PFSK-1 (cell line): Measurements from ENCODE around the gene SEMA3E.

Source experiments
- FOXP2 ChIP-seq: optimal IDR thresholded peaks from 2 replicates; pipeline ENCODE3; 2011; ENCODE audit warnings: borderline replicate concordance, control low read depth, inconsistent platforms; ENCODE audit not compliant: insufficient read depth; ENCODE audit errors: extremely low read length, extremely low read depth
- POLR2AphosphoS5 ChIP-seq: IDR thresholded peaks from 2 replicates; pipeline ENCODE4 v1.6.1; 2012; ENCODE audit warnings: low read depth, mild to moderate bottlenecking, control low read depth, low read length, moderate library complexity
- SIN3A ChIP-seq: IDR thresholded peaks from 2 replicates; pipeline ENCODE4 v1.6.1; 2012; ENCODE audit warnings: mild to moderate bottlenecking, low read length, moderate library complexity, borderline replicate concordance; ENCODE audit not compliant: insufficient read depth
- TAF1 ChIP-seq: IDR thresholded peaks from 2 replicates; pipeline ENCODE4 v1.6.1; 2012; ENCODE audit warnings: low read length, control low read depth, borderline replicate concordance; ENCODE audit not compliant: insufficient read depth
- TF ChIP-seq, protein P1 (sequence below), 2 experiments: IDR thresholded peaks; 2 replicates each; pipeline versions ENCODE4 v1.6.1 to v1.8.0; 2011 to 2012; ENCODE audit warnings: low read depth in 2 of 2, low read length in 2 of 2, control low read depth in 1 of 2, inconsistent platforms in 1 of 2, mild to moderate bottlenecking in 1 of 2, moderate library complexity in 1 of 2; ENCODE audit not compliant: insufficient read depth in 1 of 2

Gene SEMA3E

DNA sequence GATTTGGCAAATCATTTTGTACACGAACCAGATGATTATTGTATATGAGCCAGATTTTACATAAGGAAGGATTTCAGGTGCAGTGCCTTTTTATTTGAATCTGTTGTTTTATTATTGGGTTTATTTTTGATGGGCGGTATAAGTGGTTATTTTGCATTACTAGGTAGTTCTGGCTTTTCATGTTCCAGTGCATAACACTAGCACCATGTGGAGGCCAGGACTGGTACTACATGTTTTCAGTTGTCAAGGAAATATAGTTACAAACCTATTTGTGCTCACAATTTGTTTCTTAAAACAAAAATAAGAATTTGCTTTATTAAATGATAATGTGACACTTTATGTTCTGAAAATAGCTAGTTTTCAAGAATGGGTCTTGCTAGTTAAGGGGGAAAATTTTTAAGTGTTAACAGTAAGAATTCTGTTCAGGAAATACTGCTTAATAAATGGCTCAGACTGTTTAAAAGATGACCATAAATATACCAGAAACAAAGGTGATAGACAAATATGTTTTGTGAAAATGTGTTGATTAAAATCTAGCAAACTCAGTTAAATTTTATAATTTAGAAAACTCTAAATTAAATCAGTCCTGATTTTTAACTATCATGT, 7.1 kb upstream of the SEMA3E start:
- TF ChIP-seq POLR2AphosphoS5 (no peak), FOXP2 (no peak), SIN3A (no peak), TAF1 (no peak)
- TF ChIP-seq, protein P1, sequence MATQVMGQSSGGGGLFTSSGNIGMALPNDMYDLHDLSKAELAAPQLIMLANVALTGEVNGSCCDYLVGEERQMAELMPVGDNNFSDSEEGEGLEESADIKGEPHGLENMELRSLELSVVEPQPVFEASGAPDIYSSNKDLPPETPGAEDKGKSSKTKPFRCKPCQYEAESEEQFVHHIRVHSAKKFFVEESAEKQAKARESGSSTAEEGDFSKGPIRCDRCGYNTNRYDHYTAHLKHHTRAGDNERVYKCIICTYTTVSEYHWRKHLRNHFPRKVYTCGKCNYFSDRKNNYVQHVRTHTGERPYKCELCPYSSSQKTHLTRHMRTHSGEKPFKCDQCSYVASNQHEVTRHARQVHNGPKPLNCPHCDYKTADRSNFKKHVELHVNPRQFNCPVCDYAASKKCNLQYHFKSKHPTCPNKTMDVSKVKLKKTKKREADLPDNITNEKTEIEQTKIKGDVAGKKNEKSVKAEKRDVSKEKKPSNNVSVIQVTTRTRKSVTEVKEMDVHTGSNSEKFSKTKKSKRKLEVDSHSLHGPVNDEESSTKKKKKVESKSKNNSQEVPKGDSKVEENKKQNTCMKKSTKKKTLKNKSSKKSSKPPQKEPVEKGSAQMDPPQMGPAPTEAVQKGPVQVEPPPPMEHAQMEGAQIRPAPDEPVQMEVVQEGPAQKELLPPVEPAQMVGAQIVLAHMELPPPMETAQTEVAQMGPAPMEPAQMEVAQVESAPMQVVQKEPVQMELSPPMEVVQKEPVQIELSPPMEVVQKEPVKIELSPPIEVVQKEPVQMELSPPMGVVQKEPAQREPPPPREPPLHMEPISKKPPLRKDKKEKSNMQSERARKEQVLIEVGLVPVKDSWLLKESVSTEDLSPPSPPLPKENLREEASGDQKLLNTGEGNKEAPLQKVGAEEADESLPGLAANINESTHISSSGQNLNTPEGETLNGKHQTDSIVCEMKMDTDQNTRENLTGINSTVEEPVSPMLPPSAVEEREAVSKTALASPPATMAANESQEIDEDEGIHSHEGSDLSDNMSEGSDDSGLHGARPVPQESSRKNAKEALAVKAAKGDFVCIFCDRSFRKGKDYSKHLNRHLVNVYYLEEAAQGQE (IDR thresholded peaks at IDR 0.05; ENCODE audit: insufficient read depth in 1 of 2, low read depth in 2 of 2, low read length in 2 of 2) = no peak

DNA sequence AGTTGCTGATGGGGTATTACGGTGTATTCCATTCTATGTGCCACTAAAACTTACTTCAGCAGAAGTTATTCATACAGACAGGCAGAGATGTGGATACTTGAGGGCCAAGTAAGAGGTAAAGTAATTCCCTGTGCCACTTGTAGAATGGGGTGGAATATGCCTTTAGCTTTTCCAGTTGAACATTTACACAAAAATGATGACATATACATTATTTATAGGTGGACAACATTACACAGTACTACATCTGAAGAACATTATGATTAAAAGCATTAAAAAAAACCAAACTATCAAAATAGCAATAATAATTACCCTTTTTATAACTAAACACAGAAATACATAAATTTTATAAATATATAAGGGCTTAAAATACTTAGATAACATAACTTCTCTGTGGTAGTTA, 3.5 kb upstream of the SEMA3E start:
- TF ChIP-seq, protein P1 (IDR thresholded peaks at IDR 0.05; ENCODE audit: insufficient read depth in 1 of 2, low read depth in 2 of 2, low read length in 2 of 2) = no peak
- TF ChIP-seq POLR2AphosphoS5 = no peak
- TF ChIP-seq TAF1 = no peak
- TF ChIP-seq SIN3A = no peak
- TF ChIP-seq FOXP2 = no peak

DNA sequence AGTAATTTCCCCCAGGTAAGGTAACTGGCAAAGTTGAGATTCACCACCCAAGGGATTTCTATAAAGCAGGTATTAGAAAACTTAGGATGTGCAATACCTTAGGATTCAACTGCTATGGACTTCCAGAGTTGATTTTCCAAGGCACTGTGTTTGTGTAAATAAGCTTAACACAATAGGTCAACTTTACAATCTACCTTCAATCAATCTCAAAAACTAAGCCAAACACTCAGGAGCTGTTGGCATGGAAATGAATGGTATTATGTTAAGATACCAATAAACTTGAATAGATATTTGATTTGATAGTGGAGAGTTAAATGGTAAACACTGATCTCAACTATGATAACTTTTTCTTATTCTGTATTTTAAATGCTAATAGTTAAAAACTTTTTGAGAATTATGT, 762 bp upstream of the SEMA3E start:
- no peak for TF ChIP-seq SIN3A
- TF ChIP-seq, protein P1 (IDR thresholded peaks at IDR 0.05; ENCODE audit: insufficient read depth in 1 of 2, low read depth in 2 of 2, low read length in 2 of 2) = no peak
- TF ChIP-seq POLR2AphosphoS5 = no peak
- TF ChIP-seq FOXP2 = no peak
- no peak for TF ChIP-seq TAF1

DNA sequence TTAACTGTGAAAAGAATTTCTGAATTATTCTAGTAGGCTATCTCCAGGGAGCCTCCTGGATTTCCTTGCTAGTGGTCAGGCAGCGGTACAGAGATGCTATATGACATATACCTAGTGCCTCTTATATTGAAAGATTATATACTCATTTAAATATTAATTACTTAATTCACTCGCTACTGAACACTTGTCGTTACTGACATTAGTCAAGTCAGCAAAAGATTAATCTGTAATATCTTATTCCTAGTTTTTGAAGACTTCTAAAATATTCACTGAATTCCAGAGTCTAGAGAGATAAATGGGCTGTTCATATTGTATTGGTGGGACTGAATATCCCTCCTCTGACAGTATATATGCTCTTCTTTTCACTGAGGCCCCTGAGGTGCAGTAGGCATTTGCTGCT, 2.9 kb downstream of the SEMA3E start:
- TF ChIP-seq, protein P1 (IDR thresholded peaks at IDR 0.05; ENCODE audit: insufficient read depth in 1 of 2, low read depth in 2 of 2, low read length in 2 of 2) = no peak
- TF ChIP-seq POLR2AphosphoS5 (no peak), TAF1 (no peak), SIN3A (no peak), FOXP2 (no peak)

DNA sequence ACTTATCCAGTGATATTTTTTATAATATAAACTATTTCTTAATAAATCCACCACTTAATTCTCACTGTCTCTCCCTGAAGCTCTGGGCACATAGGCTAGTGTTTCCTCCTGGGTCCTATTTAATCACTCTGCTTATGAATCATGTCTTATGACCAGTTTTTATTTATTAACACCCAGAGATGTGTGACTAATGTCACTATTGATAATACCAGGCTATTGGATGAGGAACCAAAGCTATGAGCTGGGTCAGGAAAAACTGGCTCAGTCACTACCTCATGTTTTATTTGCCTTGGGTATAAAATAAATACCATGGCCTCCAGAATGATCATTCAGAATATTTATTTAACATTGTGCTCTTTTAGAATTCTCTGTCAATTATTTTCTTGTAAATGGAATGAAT, 5.2 kb downstream of the SEMA3E start:
- no peak for TF ChIP-seq TAF1
- no peak for TF ChIP-seq POLR2AphosphoS5
- no peak for TF ChIP-seq SIN3A
- TF ChIP-seq, protein P1 (IDR thresholded peaks at IDR 0.05; ENCODE audit: insufficient read depth in 1 of 2, low read depth in 2 of 2, low read length in 2 of 2) = no peak
